ENCODE data around the gene TRAPPC11.

- TF ChIP-seq POLR2AphosphoS5 (IDR thresholded peaks at IDR 0.05; ENCODE audit: low read depth, low read length) (no peak), POLR2A (IDR thresholded peaks at IDR 0.05; ENCODE audit: low read depth, low read length) (no peak), TAF1 (IDR thresholded peaks at IDR 0.05; ENCODE audit: borderline replicate concordance, low read depth, low read length) (no peak)
These were observed 26.4 kb upstream of the TRAPPC11 start for GRCh38 chr4:183632689-183633088.
